HG03521 (cell line): ENCODE data around the gene ZBTB12.
"Not testable (repeated sequence)": the region's sequence is repeated elsewhere in the genome, so short reads cannot be mapped to it uniquely, and the experiment has no call there.

Experiments
- ATAC-seq: cut with Tn5 transposase; IDR thresholded peaks from one replicate; pipeline ENCODE4 v1.9.1; 2021; ENCODE audit warnings: mild to moderate bottlenecking, moderate library complexity; ENCODE audit not compliant: unreplicated experiment

The ZBTB12 gene

GRCh38 chr6:31877125-31877650 lies 24.7 kb downstream of the ZBTB12 start:
- no peak for ATAC-seq

DNA sequence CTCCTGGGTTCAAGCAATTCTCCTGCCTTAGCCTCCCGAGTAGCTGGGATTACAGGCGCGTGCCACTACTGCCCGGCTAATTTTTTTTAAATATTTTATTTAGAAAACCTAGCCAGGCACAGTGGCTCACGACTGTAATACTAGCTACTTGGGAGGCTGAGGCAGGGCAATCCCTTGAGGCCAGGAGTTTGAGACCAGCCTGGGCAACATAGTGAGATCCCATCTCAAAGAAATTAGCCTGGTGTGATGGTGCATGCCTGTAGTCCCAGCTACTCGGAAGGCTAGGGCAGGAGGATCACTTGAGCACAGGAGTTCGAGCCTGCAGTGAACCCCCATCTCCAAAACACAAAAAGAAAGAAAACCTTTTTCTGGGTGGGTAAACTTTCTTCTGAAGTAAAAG lies 25.5 kb downstream of the ZBTB12 start:
- ATAC-seq: no peak

GRCh38 chr6:31875877-31876276 lies 26.0 kb downstream of the ZBTB12 start:
- no peak for ATAC-seq

GRCh38 chr6:31874836-31875572 lies 26.9 kb downstream of the ZBTB12 start:
- no peak for ATAC-seq

- ATAC-seq: no peak
These were observed 27.7 kb downstream of the ZBTB12 start for GRCh38 chr6:31874084-31874670.

- no peak for ATAC-seq
These were observed 30.7 kb downstream of the ZBTB12 start for GRCh38 chr6:31871046-31871659.

- ATAC-seq: no peak
These were observed 31.4 kb downstream of the ZBTB12 start for GRCh38 chr6:31870385-31870921.

DNA sequence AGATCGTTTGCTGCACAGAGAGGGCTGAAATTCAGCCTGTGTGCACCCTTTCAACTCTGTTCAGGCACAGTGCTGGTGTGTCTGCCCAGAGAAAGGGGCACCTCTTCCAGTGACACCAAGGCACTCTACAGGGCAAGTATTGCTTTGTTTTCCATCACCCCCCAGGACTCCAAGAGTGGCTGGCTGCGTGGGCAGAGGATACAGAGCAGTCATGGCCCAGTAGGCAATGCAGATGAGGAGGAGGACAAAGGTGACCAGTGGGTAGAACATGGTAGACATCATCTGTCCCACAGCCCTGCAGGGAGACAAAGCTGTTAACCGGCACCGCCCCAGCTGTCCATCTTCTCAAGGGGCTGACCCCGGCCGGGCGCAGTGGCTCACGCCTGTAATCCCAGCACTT lies 32.5 kb downstream of the ZBTB12 start:
- ATAC-seq: no peak

GRCh38 chr6:31868658-31868971 lies 33.3 kb downstream of the ZBTB12 start:
- not testable (repeated sequence) for ATAC-seq

- no peak for ATAC-seq
These were observed 36.4 kb downstream of the ZBTB12 start for GRCh38 chr6:31865205-31866118.

GRCh38 chr6:31864818-31865204 lies 37.1 kb downstream of the ZBTB12 start:
- no peak for ATAC-seq

DNA sequence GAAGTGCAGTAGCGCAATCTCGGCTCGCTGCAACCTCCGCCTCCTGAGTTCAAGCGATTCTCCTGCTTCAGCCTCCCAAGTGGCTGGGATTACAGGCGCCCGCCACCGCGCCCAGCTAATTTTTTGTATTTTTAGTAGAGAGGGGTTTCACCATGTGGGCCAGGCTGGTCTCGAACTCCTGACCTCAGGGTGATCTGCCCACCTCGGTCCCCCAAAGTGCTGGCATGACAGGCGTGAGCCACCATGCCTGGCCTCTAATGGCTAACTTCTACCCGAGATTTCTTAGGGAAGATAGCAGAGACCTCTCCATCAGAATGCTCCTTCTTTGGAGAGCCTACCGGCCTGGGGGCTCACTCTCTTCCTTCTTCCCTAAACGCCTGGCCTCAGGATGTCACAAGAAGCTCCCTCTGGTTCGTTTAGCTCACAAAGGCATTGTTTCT lies 37.7 kb downstream of the ZBTB12 start:
- ATAC-seq: not testable (repeated sequence)

- ATAC-seq: peak; percentile 90
These were observed 39.3 kb downstream of the ZBTB12 start, which contains the start of gene NEU1 for GRCh38 chr6:31862344-31863235. Gene NEU1, minus strand, starts transcription at chr6:31862821. Its CDS starts 45 bp downstream, at chr6:31862776.

DNA sequence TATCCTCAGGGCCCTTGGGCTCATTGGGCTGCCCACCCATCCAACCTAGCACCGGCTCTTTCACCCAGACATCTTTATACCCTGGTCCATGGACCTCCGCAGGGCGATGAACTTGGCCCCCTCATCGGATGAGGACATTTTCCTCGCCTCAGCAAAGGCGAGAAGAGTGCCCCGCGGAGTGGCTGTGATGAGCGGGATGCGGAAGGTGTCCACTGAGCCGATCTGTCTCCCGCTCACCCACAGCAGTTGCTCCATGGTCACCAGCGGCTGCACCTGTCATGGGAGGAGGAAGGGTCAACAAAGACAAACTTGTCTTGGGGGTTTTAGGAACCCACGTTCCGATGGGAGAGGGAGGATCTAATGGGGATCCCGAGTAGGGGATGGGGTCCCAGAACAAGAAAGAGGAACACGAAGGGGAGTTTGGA lies 40.0 kb downstream of the ZBTB12 start:
- ATAC-seq: no peak

GRCh38 chr6:31861150-31861549 lies 40.7 kb downstream of the ZBTB12 start:
- ATAC-seq: no peak

DNA sequence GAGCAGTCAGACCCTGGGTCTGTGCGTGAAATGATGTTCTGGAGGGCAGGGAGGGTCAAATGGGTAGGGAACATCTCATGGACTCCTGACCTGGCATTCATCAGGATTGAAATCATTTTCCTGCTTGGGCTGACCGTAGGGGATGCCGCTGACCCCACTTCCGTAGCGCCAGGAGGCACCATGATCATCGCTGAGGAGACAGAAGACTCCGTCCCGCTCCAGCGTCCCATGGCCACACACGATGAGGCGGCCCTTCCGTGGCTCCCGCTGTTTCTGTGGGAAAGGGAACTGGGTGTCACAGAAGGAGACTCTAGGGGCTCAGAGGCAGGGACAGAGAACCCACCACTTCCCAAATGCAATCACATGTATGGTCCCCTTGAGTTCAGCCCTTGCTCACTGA lies 41.5 kb downstream of the ZBTB12 start:
- no peak for ATAC-seq

DNA sequence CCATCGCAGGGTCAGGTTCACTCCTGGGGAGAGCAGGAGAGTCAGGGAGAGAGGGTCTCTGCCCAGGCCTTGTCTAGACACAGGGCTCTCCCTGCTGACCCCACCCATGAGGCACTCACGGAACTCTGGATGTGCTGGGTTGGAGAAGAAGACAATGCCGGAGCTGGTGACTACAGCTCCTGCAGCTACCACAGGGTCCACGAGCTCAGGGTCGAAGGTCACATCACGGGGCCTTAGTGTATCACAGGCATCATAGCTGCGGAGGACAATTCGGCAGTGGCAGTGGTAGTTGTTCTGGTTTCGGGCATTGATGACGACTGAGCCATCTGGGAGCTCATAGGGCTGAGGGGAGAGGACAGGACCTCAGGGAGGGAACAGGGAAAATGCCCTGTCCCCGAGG lies 42.0 kb downstream of the ZBTB12 start:
- no peak for ATAC-seq

DNA sequence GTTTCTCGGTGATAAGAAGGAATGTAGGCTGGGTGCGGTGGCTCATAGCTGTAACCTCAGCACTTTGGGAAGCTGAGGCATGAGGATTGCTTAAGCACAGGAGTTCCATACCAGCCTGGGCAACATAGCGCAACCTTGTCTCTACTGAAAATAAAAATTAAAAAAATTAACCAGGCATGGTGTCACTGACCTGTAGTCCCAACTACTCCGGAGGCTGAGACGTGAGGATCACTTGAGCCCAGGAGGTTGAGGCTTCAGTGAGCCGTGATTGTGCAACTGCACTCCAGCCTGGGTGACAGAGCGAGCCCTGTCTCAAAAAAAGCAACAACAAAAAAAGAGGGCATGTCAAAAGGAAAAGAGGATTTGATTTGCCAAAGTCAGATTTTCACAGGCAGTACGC lies 43.2 kb downstream of the ZBTB12 start:
- ATAC-seq: no peak

DNA sequence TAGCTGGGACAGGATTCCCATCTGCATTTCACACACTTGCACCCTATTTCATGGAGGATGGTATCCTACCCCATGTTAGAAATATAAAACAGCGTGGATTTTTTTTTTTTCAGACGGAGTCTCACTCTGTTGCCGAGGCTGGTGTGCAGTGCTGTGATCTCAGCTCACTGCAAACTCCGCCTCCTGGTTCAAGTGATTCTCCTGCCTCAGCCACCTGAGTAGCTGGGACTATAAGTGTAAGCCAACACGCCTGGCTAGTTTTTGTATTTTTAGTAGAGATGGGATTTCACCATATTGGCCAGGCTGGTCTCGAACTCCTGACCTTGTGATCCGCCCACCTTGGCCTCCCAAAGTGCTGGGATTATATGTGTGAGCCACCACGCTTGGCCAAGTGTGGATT lies 44.1 kb downstream of the ZBTB12 start:
- not testable (repeated sequence) for ATAC-seq
